HepG2 (cell line): ENCODE data around the gene FAM131C. TPM values are rescaled to one million over a fixed set of nuclear protein-coding genes. Genes with fewer than 3 reads are reported as not detected.
A peak's percentile ranks its signal among the peaks of the same experiment; 100 is the strongest.

Source experiments
- ATAC-seq: fragments of 200-7000 bp; cut with Tn5 transposase; 3 replicates; pipeline ENCODE4 v1.9.1; 2020; ENCODE audit warnings: mild to moderate bottlenecking, moderate library complexity
- BruUV-seq: library from RNA; stranded (reverse); fragments of 400-500 nt; replicated peaks from 2 replicates; lab custom pipeline; 2021; lab: Mats Ljungman, UMichigan
- CTCF ChIA-PET: fragments of 300-600 bp; formaldehyde crosslinking; extraction: SDS; loops from one replicate; lab custom pipeline; 2021; ENCODE audit warnings: low total read pairs, inconsistent platforms, low intra/inter-chr PET ratio; lab: Yijun Ruan, JAX
- POLR2A ChIA-PET: fragments of 350-600 bp; sonication (Branson Sonifier 250); formaldehyde crosslinking; loops from one replicate; lab custom pipeline; 2020; ENCODE audit warnings: antibody characterized with exemption, inconsistent platforms; lab: Yijun Ruan, JAX
- DNase-seq: peaks from one replicate; pipeline ENCODE4 v3.0.0-alpha.2; 2015; ENCODE audit warnings: low spot score
- FAIRE-seq: peaks from 3 replicates; lab custom pipeline; 2011; peaks lifted over from hg19 to GRCh38; lab: Jason Lieb, UNC
- H2AFZ ChIP-seq: one replicate; pipeline ENCODE4 v1.6.1; 2011; ENCODE audit warnings: low read length, inconsistent platforms
- H3K27ac ChIP-seq: fragments of 300-600 bp; 3 replicates; pipeline ENCODE4 v1.8.0; 2011; ENCODE audit warnings: mixed run types, mild to moderate bottlenecking, mixed read lengths, low read length, inconsistent platforms; ENCODE audit not compliant: insufficient read depth; ENCODE audit errors: extremely low read length
- H3K27me3 ChIP-seq, 2 experiments: fragments of 200-600 bp in 1 of 2; 2 replicates in 1 of 2; 3 replicates in 1 of 2; pipeline versions ENCODE4 v1.6.0 to v1.8.0; 2011; ENCODE audit warnings: low read length in 2 of 2, mild to moderate bottlenecking in 2 of 2, moderate library complexity in 2 of 2, inconsistent platforms in 1 of 2; ENCODE audit not compliant: insufficient read depth in 2 of 2, control insufficient read depth in 1 of 2
- H3K36me3 ChIP-seq, 2 experiments: fragments of 200-600 bp in 1 of 2; replicated peaks in 1 of 2; 2 replicates in 1 of 2; 3 replicates in 1 of 2; pipeline versions ENCODE4 v1.5.1 to v1.8.0; 2011; ENCODE audit warnings: low read length in 2 of 2, inconsistent platforms in 1 of 2; ENCODE audit not compliant: insufficient read depth in 2 of 2, control insufficient read depth in 1 of 2
- H3K4me1 ChIP-seq: 2 replicates; pipeline ENCODE4 v1.5.1; 2012; ENCODE audit warnings: low read length, inconsistent platforms; ENCODE audit not compliant: insufficient read depth
- H3K4me2 ChIP-seq: 2 replicates; pipeline ENCODE4 v1.6.0; 2011; ENCODE audit warnings: low read depth, low read length, inconsistent platforms
- H3K4me3 ChIP-seq, 3 experiments: fragments of 200-600 bp in 1 of 3; sonication (generic), shearing (Covaris generic) in 1 of 3; replicated peaks in 1 of 3; 2 replicates each; pipeline ENCODE4 v1.5.1; 2011 to 2016; ENCODE audit warnings: low read length in 3 of 3, inconsistent platforms in 2 of 3, low read depth in 2 of 3, mild to moderate bottlenecking in 2 of 3, control low read depth in 1 of 3, mixed read lengths in 1 of 3; ENCODE audit not compliant: insufficient read depth in 1 of 3
- H3K79me2 ChIP-seq: one replicate; pipeline ENCODE4 v1.6.1; 2011; ENCODE audit warnings: low read length, inconsistent platforms; ENCODE audit not compliant: insufficient read depth
- H3K9ac ChIP-seq: 2 replicates; pipeline ENCODE4 v1.6.0; 2011; ENCODE audit warnings: mild to moderate bottlenecking, low read depth, low read length, inconsistent platforms; ENCODE audit not compliant: insufficient read depth
- H3K9me3 ChIP-seq: 2 replicates; pipeline ENCODE4 v1.5.1; 2012; ENCODE audit warnings: mild to moderate bottlenecking, low read length
- H4K20me1 ChIP-seq: 2 replicates; pipeline ENCODE4 v1.6.0; 2011; ENCODE audit warnings: inconsistent platforms, mild to moderate bottlenecking, low read length, moderate library complexity; ENCODE audit not compliant: insufficient read depth
- ASH2L ChIP-seq: fragments of 300-600, 200-600 bp; sonication (generic); IDR thresholded peaks from 2 replicates; pipeline ENCODE4 v1.7.0; 2017; ENCODE audit warnings: low read depth, mild to moderate bottlenecking, moderate library complexity, mixed read lengths, low read length; ENCODE audit not compliant: insufficient read length
- FOXM1 ChIP-seq: sonication (generic); formaldehyde crosslinking; IDR thresholded peaks from 2 replicates; pipeline ENCODE4 v1.5.0; 2020; ENCODE audit warnings: missing genetic modification reagents
- SAFB2 ChIP-seq: sonication (generic); formaldehyde crosslinking; IDR thresholded peaks from 2 replicates; pipeline ENCODE4 v1.5.1; 2020; ENCODE audit warnings: missing genetic modification reagents, low read depth, mild to moderate bottlenecking, borderline replicate concordance
- STAT6 ChIP-seq: sonication (generic); formaldehyde crosslinking; IDR thresholded peaks from 2 replicates; pipeline ENCODE4 v1.4.0; 2020; ENCODE audit warnings: missing genetic modification reagents, mild to moderate bottlenecking, borderline replicate concordance
- YEATS2 ChIP-seq: sonication (generic); formaldehyde crosslinking; IDR thresholded peaks from 2 replicates; pipeline ENCODE4 v1.4.0; 2020; ENCODE audit warnings: missing genetic modification reagents, borderline replicate concordance
- ZBTB39 ChIP-seq: sonication (generic); formaldehyde crosslinking; IDR thresholded peaks from 2 replicates; pipeline ENCODE4 v1.5.0; 2020; ENCODE audit warnings: missing genetic modification reagents
- ZFX ChIP-seq: sonication (generic); formaldehyde crosslinking; IDR thresholded peaks from 2 replicates; pipeline ENCODE4 v1.4.0; 2020; ENCODE audit warnings: mild to moderate bottlenecking, low read depth, missing genetic modification reagents, moderate library complexity
- ZNF230 ChIP-seq: sonication (generic); formaldehyde crosslinking; IDR thresholded peaks from 2 replicates; pipeline ENCODE4 v1.4.0; 2020; ENCODE audit warnings: mild to moderate bottlenecking, missing genetic modification reagents
- ZNF768 ChIP-seq: sonication (generic); formaldehyde crosslinking; IDR thresholded peaks from 2 replicates; pipeline ENCODE4 v1.4.0; 2020; ENCODE audit warnings: missing genetic modification reagents
- ZNF883 ChIP-seq: sonication (generic); formaldehyde crosslinking; IDR thresholded peaks from 2 replicates; pipeline ENCODE4 v1.5.1; 2020; ENCODE audit warnings: mild to moderate bottlenecking, missing genetic modification reagents; ENCODE audit errors: not compliant biosample characterization
- ZNF891 ChIP-seq: sonication (generic); formaldehyde crosslinking; IDR thresholded peaks from 2 replicates; pipeline ENCODE4 v1.5.0; 2020; ENCODE audit warnings: mild to moderate bottlenecking, missing genetic modification reagents
- ZSCAN25 ChIP-seq: sonication (generic); formaldehyde crosslinking; IDR thresholded peaks from 2 replicates; pipeline ENCODE4 v1.8.0; 2022; ENCODE audit warnings: mild to moderate bottlenecking, missing genetic modification reagents
- ZSCAN29 ChIP-seq: sonication (generic); formaldehyde crosslinking; conservative IDR thresholded peaks from 2 replicates; pipeline ENCODE4 v1.4.0; 2020; ENCODE audit warnings: mild to moderate bottlenecking, missing genetic modification reagents
- ZUFSP ChIP-seq: sonication (generic); formaldehyde crosslinking; IDR thresholded peaks from 2 replicates; pipeline ENCODE4 v1.9.0; 2021; ENCODE audit warnings: missing genetic modification reagents, mild to moderate bottlenecking, borderline replicate concordance
- WGBS: methylation state at CpG from one replicate; pipeline ENCODE4 v1.1.6; 2017; ENCODE audit warnings: low lambda C conversion rate; 5-methylcytosine and 5-hydroxymethylcytosine counted together
- in situ Hi-C: cut with HindIII; loops from 2 replicates; pipeline ENCODE4 v1.10.0; 2017; ENCODE audit warnings: low pct_unique_long_range_greater_than_20kb; ENCODE audit not compliant: extremely low pct_ligation_motif_present
- intact Hi-C: fragments of 100-400 bp; cut with micrococcal nuclease; formaldehyde crosslinking; loops from one replicate; pipeline ENCODE4 v1.10.0; 2022; ENCODE audit not compliant: unreplicated experiment
- polyA plus RNA-seq, 8 experiments: library from polyadenylated mRNA; depleted of rRNA in 3 of 8; stranded (reverse) in 7 of 8; unstranded in 1 of 8; fragments of >200 nt; fragmentation: Illumina TruSeq in 4 of 8; extraction: Trizol in 4 of 8; gene quantifications; 2 replicates each; pipeline versions ENCODE4 v1.2.1 to v1.2.3, GENCODE V29; 2011 to 2016; ENCODE audit warnings: low read depth in 4 of 8, missing spikeins in 1 of 8, mixed read lengths in 1 of 8; ENCODE audit not compliant: insufficient read depth in 1 of 8
- total RNA-seq, 5 experiments: library from RNA; depleted of rRNA; stranded (reverse); fragments of >200 nt; fragmentation: Illumina TruSeq; extraction: Trizol; gene quantifications; 2 replicates each; pipeline ENCODE4 v1.2.3, GENCODE V29; 2016; ENCODE audit warnings: low read depth in 1 of 5

FAM131C gene
- total and polyA plus RNA-seq, 2 of the 13 experiments (the other 11 are each of a cell fraction or from before 2014, with no cell fraction given), result 0.07 TPM; not detected in 1

GRCh38 chr1:16092097-16092922 is 18.9 kb upstream of the FAM131C start:
- no peaks in the 10 kb centered on the region for H4K20me1 ChIP-seq
- no peak overlapping the region for H2AFZ ChIP-seq
- peaks cover 62% of the 10 kb centered on the region for H3K4me1 ChIP-seq
- CTCF ChIA-PET, result no interaction called here
- FAIRE-seq (no peak), ATAC-seq (peak; percentile 50), DNase-seq (no peak)
- no peak overlapping the region for H3K27ac ChIP-seq
- no peaks in the 10 kb centered on the region for H3K9me3 ChIP-seq
- H3K9ac ChIP-seq, result no peak overlapping the region
- peaks cover 2 to 76% of the 10 kb centered on the region in 2 experiments; a peak in 4 of 5 replicates for H3K27me3 ChIP-seq
- no peaks in the 10 kb centered on the region for H3K36me3 ChIP-seq
- POLR2A ChIA-PET, result interaction anchor here (1.1 kb wide), 1 partner anchor 28 kb away, joined by 3 read pairs; no protein-coding TSS in a partner anchor
- intact Hi-C loops, result no loop called here
- H3K4me2 ChIP-seq, result peak overlapping the region; percentile 55
- 61% methylated on average over 8 of the region's 18 CpGs for WGBS
- in situ Hi-C loops, result no loop called here
- H3K4me3 ChIP-seq, result peak overlapping the region in 1 of 3 experiments; percentile 35; a peak in 1 of 6 replicates
- BruUV-seq, result no TSS peak
- no peaks in the 10 kb centered on the region for H3K79me2 ChIP-seq
- TF ChIP-seq ASH2L (no peak), ZSCAN25 (CRISPR knock-in tag) (no peak), ZUFSP (CRISPR knock-in tag) (no peak), ZFX (CRISPR knock-in tag) (0 out of 2 replicates have a peak, but pooled peaks have one; percentile 28), FOXM1 (CRISPR knock-in tag) (no peak), YEATS2 (no peak), ZNF768 (CRISPR knock-in tag) (peak; percentile 84; the same call in 1 of the 2 replicates), ZNF883 (peak; percentile 55), ZNF230 (CRISPR knock-in tag) (no peak), SAFB2 (no peak), ZNF891 (0 out of 2 replicates have a peak, but pooled peaks have one; percentile 21), ZBTB39 (CRISPR knock-in tag) (no peak), ZSCAN29 (CRISPR knock-in tag) (peak; percentile 96), STAT6 (no peak)
